CD14-positive monocyte (primary cell): Measurements from ENCODE around the gene HARS2. TPM values are rescaled to one million over a fixed set of nuclear protein-coding genes. Genes with fewer than 3 reads are reported as not detected.

Source experiments
- DNase-seq, 3 donors: peaks; one replicate each; pipeline ENCODE4 v3.0.0-alpha.2; 2011 to 2022
- H2AFZ ChIP-seq: 2 replicates; pipeline ENCODE4 v1.6.0; 2012; ENCODE audit warnings: mild to moderate bottlenecking, low read depth, low read length, inconsistent platforms; ENCODE audit not compliant: insufficient read depth, poor library complexity, severe bottlenecking
- H3K27ac ChIP-seq, 2 donors: 1 replicate in 1 of 2; 2 replicates in 1 of 2; pipeline ENCODE4 v1.5.1; 2012 to 2013; ENCODE audit warnings: low read length in 2 of 2, control low read depth in 1 of 2, inconsistent platforms in 1 of 2, low read depth in 1 of 2, mild to moderate bottlenecking in 1 of 2
- H3K27me3 ChIP-seq, 2 donors: one replicate each; pipeline versions ENCODE4 v1.6.0 to v1.6.1; 2011 to 2013; ENCODE audit warnings: low read length in 2 of 2; ENCODE audit not compliant: control insufficient read depth in 2 of 2, insufficient read depth in 2 of 2
- H3K36me3 ChIP-seq, 2 donors: replicated peaks in 1 of 2; 1 replicate in 1 of 2; 2 replicates in 1 of 2; pipeline versions ENCODE4 v1.5.1 to v1.6.1; 2012 to 2013; ENCODE audit warnings: low read length in 2 of 2, control low read depth in 1 of 2, inconsistent platforms in 1 of 2, mild to moderate bottlenecking in 1 of 2; ENCODE audit not compliant: insufficient read depth in 2 of 2, control insufficient read depth in 1 of 2
- H3K4me1 ChIP-seq, 2 donors: 1 replicate in 1 of 2; 2 replicates in 1 of 2; pipeline versions ENCODE4 v1.5.1 to v1.6.1; 2012 to 2013; ENCODE audit warnings: low read length in 2 of 2, control low read depth in 1 of 2, inconsistent platforms in 1 of 2, mild to moderate bottlenecking in 1 of 2, moderate library complexity in 1 of 2; ENCODE audit not compliant: insufficient read depth in 2 of 2, control insufficient read depth in 1 of 2
- H3K4me2 ChIP-seq: replicated peaks from 2 replicates; pipeline ENCODE3; 2012; ENCODE audit warnings: low read length, moderate library complexity, mild to moderate bottlenecking; ENCODE audit not compliant: poor library complexity, severe bottlenecking; ENCODE audit errors: extremely low read depth
- H3K4me3 ChIP-seq, 3 experiments: fragments of 200-600 bp in 1 of 3; sonication (generic) in 1 of 3; replicated peaks in 1 of 3; 1 replicate in 2 of 3; 2 replicates in 1 of 3; pipeline ENCODE4 v1.5.1; 2011 to 2013; ENCODE audit warnings: low read length in 3 of 3, mild to moderate bottlenecking in 3 of 3, control low read depth in 2 of 3, low read depth in 2 of 3, inconsistent platforms in 1 of 3, moderate library complexity in 1 of 3
- H3K79me2 ChIP-seq: 2 replicates; pipeline ENCODE4 v1.6.0; 2012; ENCODE audit warnings: mild to moderate bottlenecking, control low read depth, inconsistent platforms, low read length, moderate library complexity; ENCODE audit not compliant: insufficient read depth
- H3K9ac ChIP-seq: 2 replicates; pipeline ENCODE4 v1.6.0; 2017; ENCODE audit warnings: low read length, mild to moderate bottlenecking; ENCODE audit not compliant: insufficient read depth, poor library complexity, severe bottlenecking
- H3K9me3 ChIP-seq, 2 donors: replicated peaks in 1 of 2; 1 replicate in 1 of 2; 2 replicates in 1 of 2; pipeline versions ENCODE4 v1.5.1 to v1.6.1; 2012 to 2013; ENCODE audit warnings: low read length in 2 of 2, control low read depth in 1 of 2; ENCODE audit not compliant: control insufficient read depth in 1 of 2, insufficient read depth in 1 of 2
- H4K20me1 ChIP-seq: 2 replicates; pipeline ENCODE4 v1.6.0; 2012; ENCODE audit warnings: mild to moderate bottlenecking, low read length, control low read depth, moderate library complexity; ENCODE audit not compliant: insufficient read depth
- H3K27ac Mint-ChIP-seq, 7 donors: one replicate each; pipeline ENCODE4 v1.8.0; 2020; ENCODE audit warnings: mild to moderate bottlenecking in 7 of 7, mixed read lengths in 7 of 7, moderate library complexity in 6 of 7, inconsistent platforms in 2 of 7
- H3K27me3 Mint-ChIP-seq, 3 donors: one replicate each; pipeline ENCODE4 v1.8.0; 2021 to 2022; ENCODE audit warnings: low read depth in 3 of 3, mild to moderate bottlenecking in 3 of 3, mixed read lengths in 3 of 3, moderate library complexity in 3 of 3, inconsistent platforms in 1 of 3
- H3K36me3 Mint-ChIP-seq, 2 donors: one replicate each; pipeline ENCODE4 v1.8.0; 2020; ENCODE audit warnings: mixed read lengths in 2 of 2, inconsistent platforms in 1 of 2, mild to moderate bottlenecking in 1 of 2
- H3K4me1 Mint-ChIP-seq: one replicate; pipeline ENCODE4 v1.8.0; 2020; ENCODE audit warnings: mild to moderate bottlenecking, mixed read lengths
- H3K4me3 Mint-ChIP-seq, 2 donors: one replicate each; pipeline ENCODE4 v1.8.0; 2020; ENCODE audit warnings: mild to moderate bottlenecking in 2 of 2, mixed read lengths in 2 of 2, moderate library complexity in 1 of 2
- H3K9me3 Mint-ChIP-seq, 7 donors: one replicate each; pipeline ENCODE4 v1.8.0; 2020 to 2022; ENCODE audit warnings: mixed read lengths in 7 of 7, mild to moderate bottlenecking in 6 of 7, moderate library complexity in 6 of 7, inconsistent platforms in 2 of 7
- WGBS: methylation state at CpG from one replicate; pipeline ENCODE4 v1.1.5; 2013; ENCODE audit warnings: missing lambda C conversion rate; ENCODE audit not compliant: insufficient coverage; 5-methylcytosine and 5-hydroxymethylcytosine counted together
- intact Hi-C, 2 donors: fragments of 100-400 bp; cut with micrococcal nuclease; formaldehyde crosslinking; loops; one replicate each; pipeline versions ENCODE4 v1.15.0 to v1.15.1; 2023
- polyA plus RNA-seq, 3 donors: library from polyadenylated mRNA; depleted of rRNA in 1 of 3; unstranded in 2 of 3; stranded (reverse) in 1 of 3; fragments of 300-500 nt in 2 of 3; fragments of >200 nt in 1 of 3; fragmentation: Illumina TruSeq in 2 of 3; gene quantifications; 1 replicate in 2 of 3; 2 replicates in 1 of 3; pipeline ENCODE4 v1.2.3, GENCODE V29; 2012 to 2021
- TF ChIP-seq, protein P1 (sequence below): fragments of 200-600 bp; IDR thresholded peaks from one replicate; pipeline ENCODE4 v1.8.0; 2022; ENCODE audit warnings: antibody characterized with exemption, mild to moderate bottlenecking

The HARS2 gene
- polyA plus RNA-seq, 3 donors, result 6.4 to 26.1 (median 8.3) TPM

DNA sequence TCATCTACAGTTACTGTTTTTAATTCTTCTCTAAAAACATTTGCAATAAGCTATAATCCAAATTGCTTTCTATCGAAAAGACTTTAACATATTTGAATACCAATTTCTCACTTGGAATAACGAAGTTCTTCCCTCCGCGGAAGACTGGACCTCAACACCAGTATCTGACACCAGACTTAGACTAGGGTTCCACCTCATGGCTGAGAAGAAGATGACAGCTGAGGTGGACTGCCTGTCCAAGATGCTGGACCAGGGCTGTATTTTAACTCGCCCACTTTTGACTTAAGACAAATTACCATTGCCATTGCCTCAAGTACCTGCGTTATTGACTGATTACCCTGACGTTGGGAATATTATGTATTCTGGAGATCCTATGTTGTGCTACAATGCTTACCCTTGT lies 43.1 kb downstream of the HARS2 start:
- H2AFZ ChIP-seq, result no peak overlapping the region
- no peak for DNase-seq
- no peak overlapping the region for H3K27ac ChIP-seq
- peaks cover 0 to 11% of the 10 kb centered on the region in 2 donors for H3K27me3 ChIP-seq
- H3K4me2 ChIP-seq, result no peak overlapping the region
- H3K9me3 Mint-ChIP-seq, result peaks cover 9 to 22% (median 19%) of the 10 kb centered on the region in 7 donors
- no peak overlapping the region for H3K4me3 ChIP-seq
- no peak overlapping the region for H3K9ac ChIP-seq
- H3K4me1 ChIP-seq, result no peaks in the 10 kb centered on the region
- H3K36me3 Mint-ChIP-seq, result no peaks in the 10 kb centered on the region
- peaks cover 2 to 8% (median 6%) of the 10 kb centered on the region in 3 donors for H3K27me3 Mint-ChIP-seq
- TF ChIP-seq, protein P1, sequence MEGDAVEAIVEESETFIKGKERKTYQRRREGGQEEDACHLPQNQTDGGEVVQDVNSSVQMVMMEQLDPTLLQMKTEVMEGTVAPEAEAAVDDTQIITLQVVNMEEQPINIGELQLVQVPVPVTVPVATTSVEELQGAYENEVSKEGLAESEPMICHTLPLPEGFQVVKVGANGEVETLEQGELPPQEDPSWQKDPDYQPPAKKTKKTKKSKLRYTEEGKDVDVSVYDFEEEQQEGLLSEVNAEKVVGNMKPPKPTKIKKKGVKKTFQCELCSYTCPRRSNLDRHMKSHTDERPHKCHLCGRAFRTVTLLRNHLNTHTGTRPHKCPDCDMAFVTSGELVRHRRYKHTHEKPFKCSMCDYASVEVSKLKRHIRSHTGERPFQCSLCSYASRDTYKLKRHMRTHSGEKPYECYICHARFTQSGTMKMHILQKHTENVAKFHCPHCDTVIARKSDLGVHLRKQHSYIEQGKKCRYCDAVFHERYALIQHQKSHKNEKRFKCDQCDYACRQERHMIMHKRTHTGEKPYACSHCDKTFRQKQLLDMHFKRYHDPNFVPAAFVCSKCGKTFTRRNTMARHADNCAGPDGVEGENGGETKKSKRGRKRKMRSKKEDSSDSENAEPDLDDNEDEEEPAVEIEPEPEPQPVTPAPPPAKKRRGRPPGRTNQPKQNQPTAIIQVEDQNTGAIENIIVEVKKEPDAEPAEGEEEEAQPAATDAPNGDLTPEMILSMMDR, result peak; percentile 18
- no peaks in the 10 kb centered on the region for H3K4me1 Mint-ChIP-seq
- 73% methylated on average over 3 of the region's 7 CpGs for WGBS
- no peak overlapping the region for H3K4me3 Mint-ChIP-seq
- H3K36me3 ChIP-seq, result no peaks in the 10 kb centered on the region
- no peaks in the 10 kb centered on the region for H3K79me2 ChIP-seq
- no peak overlapping the region for H3K27ac Mint-ChIP-seq
- no peaks in the 10 kb centered on the region for H4K20me1 ChIP-seq
- H3K9me3 ChIP-seq, result peaks cover 7 to 10% of the 10 kb centered on the region in 2 donors
- intact Hi-C loops, result no loop called here

DNA sequence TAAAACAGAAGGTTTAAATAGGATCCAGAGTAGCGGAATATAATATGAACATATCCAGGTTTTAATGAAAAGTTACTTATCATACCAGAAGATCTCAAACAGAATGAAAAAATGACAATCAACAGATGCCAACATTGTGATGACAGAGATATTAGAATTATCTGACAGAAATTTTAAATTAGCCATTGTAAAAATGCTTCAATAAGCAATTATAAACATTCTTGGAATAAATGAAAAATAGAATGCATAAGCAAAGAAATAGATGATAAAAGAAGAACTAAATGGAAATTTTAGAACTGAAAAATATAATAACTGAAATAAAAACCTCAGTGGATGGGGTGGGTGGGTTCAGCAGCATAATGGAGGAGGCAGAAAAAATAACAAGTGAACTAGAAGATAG lies 46.2 kb downstream of the HARS2 start:
- Mint-ChIP-seq H3K9me3 (peaks cover 20 to 42% (median 34%) of the 10 kb centered on the region in 7 donors), H3K4me3 (no peak overlapping the region), H3K4me1 (no peaks in the 10 kb centered on the region), H3K27me3 (peaks cover 0 to 6% (median 2%) of the 10 kb centered on the region in 3 donors), H3K27ac (no peak overlapping the region), H3K36me3 (no peaks in the 10 kb centered on the region)
- intact Hi-C loops, result no loop called here
- H2AFZ ChIP-seq, result no peak overlapping the region
- no peak overlapping the region for H3K4me3 ChIP-seq
- peaks cover 0 to 6% of the 10 kb centered on the region in 2 donors for H3K27me3 ChIP-seq
- TF ChIP-seq, protein P1, result no peak
- H3K27ac ChIP-seq, result no peak overlapping the region
- H3K9ac ChIP-seq, result no peak overlapping the region
- WGBS, result no CpG with 5 or more reads among the region's 1 CpG
- no peaks in the 10 kb centered on the region for H3K36me3 ChIP-seq
- H3K9me3 ChIP-seq, result peaks cover 21 to 27% of the 10 kb centered on the region in 2 donors
- no peak overlapping the region for H3K4me2 ChIP-seq
- H3K79me2 ChIP-seq, result no peaks in the 10 kb centered on the region
- no peaks in the 10 kb centered on the region for H4K20me1 ChIP-seq
- DNase-seq, result no peak
- H3K4me1 ChIP-seq, result no peaks in the 10 kb centered on the region
